Measurements from ENCODE around the gene ZNF799. TPM values are rescaled to one million over a fixed set of nuclear protein-coding genes. Genes with fewer than 3 reads are reported as not detected.

ZNF799 gene
- total RNA-seq, result 1 to 10 TPM; 8.6 to 9.1 TPM
- 4.3 TPM for polyA plus RNA-seq (2013, experiment 1 of 2)
- polyA plus RNA-seq (2013, experiment 2 of 2), result 4.3 TPM
- long read RNA-seq, experiment 1, partial matches to known transcripts, result 0 of 1 reads
- long read RNA-seq, experiment 1, other reads (novel, unspliced or antisense), result 0 of 1 reads
- long read RNA-seq, experiment 2, partial matches to known transcripts, result 0 of 5 reads
- long read RNA-seq, experiment 2, other reads (novel, unspliced or antisense), result 2 of 5 reads
- long read RNA-seq, experiment 3, transcript ZNF799-202 (4 exons, 2,583 nt), result major isoform, 31 of 32 reads
- long read RNA-seq, experiment 3, partial matches to known transcripts, result 0 of 32 reads
- long read RNA-seq, experiment 3, other reads (novel, unspliced or antisense), result 1 of 32 reads
- long read RNA-seq, experiment 4, partial matches to known transcripts, result 0 of 4 reads
- long read RNA-seq, experiment 4, other reads (novel, unspliced or antisense), result 1 of 4 reads

DNA sequence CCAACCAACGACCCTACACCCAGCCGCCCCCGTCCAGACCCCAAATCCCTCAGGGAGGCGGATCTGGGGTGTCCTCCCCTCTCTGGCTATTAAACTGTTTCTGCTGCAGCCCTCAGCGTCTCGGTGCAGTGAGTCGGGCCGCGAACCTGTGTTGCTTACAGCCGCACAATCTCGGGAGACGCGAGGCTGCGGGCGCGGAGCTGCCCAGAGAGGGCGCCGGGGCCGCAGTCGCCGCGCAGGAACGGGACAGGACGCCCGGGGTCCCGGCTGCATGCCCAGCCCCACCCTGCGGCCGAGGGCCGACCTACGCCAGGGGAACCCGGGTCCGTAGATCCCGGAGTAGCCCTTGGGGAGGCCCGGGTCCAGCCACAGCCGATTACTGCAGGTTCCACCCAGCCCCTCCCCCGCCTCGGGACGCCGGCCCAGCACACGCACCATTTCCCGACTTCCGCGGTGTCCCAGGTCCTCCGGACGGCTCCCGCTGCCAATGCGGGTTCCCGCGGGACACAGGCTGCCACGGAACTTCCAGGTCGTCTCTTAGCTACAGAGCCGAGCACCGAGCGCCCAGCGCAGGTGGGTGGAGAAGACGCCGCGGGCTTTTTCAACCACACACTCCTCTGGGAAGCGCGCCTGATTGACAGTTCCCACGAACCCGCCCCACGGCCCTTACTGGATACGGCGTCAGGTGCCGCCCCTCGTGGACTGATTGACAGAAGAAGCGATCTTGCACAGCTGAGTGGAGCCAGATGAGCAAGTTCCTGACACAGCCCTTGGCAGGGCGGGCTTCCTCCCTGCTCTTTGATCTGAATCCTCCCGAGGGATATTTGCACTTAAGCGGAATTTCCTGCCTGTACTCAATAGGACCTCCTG lies at the start of gene ZNF799:
ZNF799 (minus strand) TSS at position 639 of the 870 bp plus-strand sequence; CDS start at position 438, 201 bp downstream.
- H3K9ac ChIP-seq (ENCODE audit: extremely low read depth, low read length, poor library complexity, severe bottlenecking), result peak within 1 kb of the TSS; percentile 80
- H3K27me3 ChIP-seq (ENCODE audit: control insufficient read depth, insufficient read depth, low read length, poor library complexity, severe bottlenecking), result no peaks in the 10 kb centered on the region
- Mint-ChIP-seq H3K4me1 (peaks cover 4% of the 10 kb centered on the region), H3K9me3 (peaks cover 38% of the 10 kb centered on the region), H3K27me3 (ENCODE audit: insufficient read depth) (peaks cover 5% of the 10 kb centered on the region), H3K4me3 (peak within 1 kb of the TSS; percentile 92), H3K27ac (peak within 1 kb of the TSS; percentile 97), H3K36me3 (ENCODE audit: low read depth) (peaks cover 20% of the 10 kb centered on the region)
- 0 to 1% methylated on average over 35 to 71 of the region's 71 CpGs for WGBS, 2 experiments (ENCODE audit: insufficient coverage in 1 of 2, insufficient read length in 1 of 2)
- no peak within 1 kb of the TSS for H3K27ac ChIP-seq (ENCODE audit: low read depth, low read length)
- no peaks in the 10 kb centered on the region for H3K9me3 ChIP-seq (ENCODE audit: control insufficient read depth, low read length)
- peak within 1 kb of the TSS; percentile 89 for H3K4me3 ChIP-seq (ENCODE audit: low read length)
- TF ChIP-seq, protein P1, sequence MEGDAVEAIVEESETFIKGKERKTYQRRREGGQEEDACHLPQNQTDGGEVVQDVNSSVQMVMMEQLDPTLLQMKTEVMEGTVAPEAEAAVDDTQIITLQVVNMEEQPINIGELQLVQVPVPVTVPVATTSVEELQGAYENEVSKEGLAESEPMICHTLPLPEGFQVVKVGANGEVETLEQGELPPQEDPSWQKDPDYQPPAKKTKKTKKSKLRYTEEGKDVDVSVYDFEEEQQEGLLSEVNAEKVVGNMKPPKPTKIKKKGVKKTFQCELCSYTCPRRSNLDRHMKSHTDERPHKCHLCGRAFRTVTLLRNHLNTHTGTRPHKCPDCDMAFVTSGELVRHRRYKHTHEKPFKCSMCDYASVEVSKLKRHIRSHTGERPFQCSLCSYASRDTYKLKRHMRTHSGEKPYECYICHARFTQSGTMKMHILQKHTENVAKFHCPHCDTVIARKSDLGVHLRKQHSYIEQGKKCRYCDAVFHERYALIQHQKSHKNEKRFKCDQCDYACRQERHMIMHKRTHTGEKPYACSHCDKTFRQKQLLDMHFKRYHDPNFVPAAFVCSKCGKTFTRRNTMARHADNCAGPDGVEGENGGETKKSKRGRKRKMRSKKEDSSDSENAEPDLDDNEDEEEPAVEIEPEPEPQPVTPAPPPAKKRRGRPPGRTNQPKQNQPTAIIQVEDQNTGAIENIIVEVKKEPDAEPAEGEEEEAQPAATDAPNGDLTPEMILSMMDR (conservative IDR thresholded peaks at IDR 0.05), result peak; percentile 41
- no peaks in the 10 kb centered on the region for H3K4me1 ChIP-seq (ENCODE audit: control insufficient read depth, insufficient read depth, low read length)
- DNase-seq, result peak; percentile 98
- no peaks in the 10 kb centered on the region for H3K36me3 ChIP-seq (ENCODE audit: control insufficient read depth, insufficient read depth, low read length)

- Mint-ChIP-seq H3K4me3 (no peak overlapping the region), H3K4me1 (no peaks in the 10 kb centered on the region), H3K27me3 (ENCODE audit: insufficient read depth) (no peaks in the 10 kb centered on the region), H3K36me3 (ENCODE audit: low read depth) (peaks cover 8% of the 10 kb centered on the region), H3K9me3 (peaks cover 74% of the 10 kb centered on the region), H3K27ac (no peak overlapping the region)
- Histone ChIP-seq H3K4me1 (ENCODE audit: control insufficient read depth, insufficient read depth, low read length) (no peaks in the 10 kb centered on the region), H3K9ac (ENCODE audit: extremely low read depth, low read length, poor library complexity, severe bottlenecking) (no peak overlapping the region), H3K9me3 (ENCODE audit: control insufficient read depth, low read length) (peaks cover 58% of the 10 kb centered on the region), H3K27ac (ENCODE audit: low read depth, low read length) (no peak overlapping the region), H3K27me3 (ENCODE audit: control insufficient read depth, insufficient read depth, low read length, poor library complexity, severe bottlenecking) (no peaks in the 10 kb centered on the region), H3K4me3 (ENCODE audit: low read length) (peak overlapping the region; percentile 29), H3K36me3 (ENCODE audit: control insufficient read depth, insufficient read depth, low read length) (no peaks in the 10 kb centered on the region)
- DNase-seq, result peak; percentile 40
- WGBS, 2 experiments (ENCODE audit: insufficient coverage in 1 of 2, insufficient read length in 1 of 2), result 79 to 82% methylated on average over 7 to 10 of the region's 10 CpGs
- TF ChIP-seq, protein P1 (conservative IDR thresholded peaks at IDR 0.05), result no peak
Observed at GRCh38 chr19:12450844-12451243, 49.8 kb upstream of the ZNF799 start.

- H3K4me3 ChIP-seq (ENCODE audit: low read length), result no peak overlapping the region
- WGBS, 2 experiments (ENCODE audit: insufficient coverage in 1 of 2, insufficient read length in 1 of 2), result 63 to 66% methylated on average over 1 to 2 of the region's 2 CpGs
- Mint-ChIP-seq H3K9me3 (peaks cover 79% of the 10 kb centered on the region), H3K36me3 (ENCODE audit: low read depth) (peaks cover 8% of the 10 kb centered on the region), H3K4me3 (no peak overlapping the region), H3K27me3 (ENCODE audit: insufficient read depth) (no peaks in the 10 kb centered on the region), H3K27ac (no peak overlapping the region), H3K4me1 (no peaks in the 10 kb centered on the region)
- H3K4me1 ChIP-seq (ENCODE audit: control insufficient read depth, insufficient read depth, low read length), result no peaks in the 10 kb centered on the region
- no peaks in the 10 kb centered on the region for H3K27me3 ChIP-seq (ENCODE audit: control insufficient read depth, insufficient read depth, low read length, poor library complexity, severe bottlenecking)
- TF ChIP-seq, protein P1 (conservative IDR thresholded peaks at IDR 0.05), result no peak
- DNase-seq, result no peak
- no peaks in the 10 kb centered on the region for H3K36me3 ChIP-seq (ENCODE audit: control insufficient read depth, insufficient read depth, low read length)
- H3K27ac ChIP-seq (ENCODE audit: low read depth, low read length), result no peak overlapping the region
- H3K9me3 ChIP-seq (ENCODE audit: control insufficient read depth, low read length), result peaks cover 60% of the 10 kb centered on the region
- H3K9ac ChIP-seq (ENCODE audit: extremely low read depth, low read length, poor library complexity, severe bottlenecking), result no peak overlapping the region
Observed at GRCh38 chr19:12448808-12449207, 47.7 kb upstream of the ZNF799 start.

Measured in endodermal cell (in vitro differentiated cells).